HepG2 (cell line): ENCODE results near the gene SPATC1L. TPM values are rescaled to one million over a fixed set of nuclear protein-coding genes. Genes with fewer than 3 reads are reported as not detected.

ENCODE experiments used
- ATAC-seq: fragments of 200-7000 bp; cut with Tn5 transposase; 3 replicates; pipeline ENCODE4 v1.9.1; 2020; ENCODE audit warnings: mild to moderate bottlenecking, moderate library complexity
- BruUV-seq: library from RNA; stranded (reverse); fragments of 400-500 nt; replicated peaks from 2 replicates; lab custom pipeline; 2021; lab: Mats Ljungman, UMichigan
- CTCF ChIA-PET: fragments of 300-600 bp; formaldehyde crosslinking; extraction: SDS; loops from one replicate; lab custom pipeline; 2021; ENCODE audit warnings: low total read pairs, inconsistent platforms, low intra/inter-chr PET ratio; lab: Yijun Ruan, JAX
- POLR2A ChIA-PET: fragments of 350-600 bp; sonication (Branson Sonifier 250); formaldehyde crosslinking; loops from one replicate; lab custom pipeline; 2020; ENCODE audit warnings: antibody characterized with exemption, inconsistent platforms; lab: Yijun Ruan, JAX
- DNase-seq: peaks from one replicate; pipeline ENCODE4 v3.0.0-alpha.2; 2015; ENCODE audit warnings: low spot score
- FAIRE-seq: peaks from 3 replicates; lab custom pipeline; 2011; peaks lifted over from hg19 to GRCh38; lab: Jason Lieb, UNC
- H2AFZ ChIP-seq: one replicate; pipeline ENCODE4 v1.6.1; 2011; ENCODE audit warnings: low read length, inconsistent platforms
- H3K27ac ChIP-seq: fragments of 300-600 bp; 3 replicates; pipeline ENCODE4 v1.8.0; 2011; ENCODE audit warnings: mixed run types, mild to moderate bottlenecking, mixed read lengths, low read length, inconsistent platforms; ENCODE audit not compliant: insufficient read depth; ENCODE audit errors: extremely low read length
- H3K27me3 ChIP-seq, 2 experiments: fragments of 200-600 bp in 1 of 2; 2 replicates in 1 of 2; 3 replicates in 1 of 2; pipeline versions ENCODE4 v1.6.0 to v1.8.0; 2011; ENCODE audit warnings: low read length in 2 of 2, mild to moderate bottlenecking in 2 of 2, moderate library complexity in 2 of 2, inconsistent platforms in 1 of 2; ENCODE audit not compliant: insufficient read depth in 2 of 2, control insufficient read depth in 1 of 2
- H3K36me3 ChIP-seq, 2 experiments: fragments of 200-600 bp in 1 of 2; replicated peaks in 1 of 2; 2 replicates in 1 of 2; 3 replicates in 1 of 2; pipeline versions ENCODE4 v1.5.1 to v1.8.0; 2011; ENCODE audit warnings: low read length in 2 of 2, inconsistent platforms in 1 of 2; ENCODE audit not compliant: insufficient read depth in 2 of 2, control insufficient read depth in 1 of 2
- H3K4me1 ChIP-seq: 2 replicates; pipeline ENCODE4 v1.5.1; 2012; ENCODE audit warnings: low read length, inconsistent platforms; ENCODE audit not compliant: insufficient read depth
- H3K4me2 ChIP-seq: 2 replicates; pipeline ENCODE4 v1.6.0; 2011; ENCODE audit warnings: low read depth, low read length, inconsistent platforms
- H3K4me3 ChIP-seq, 3 experiments: fragments of 200-600 bp in 1 of 3; sonication (generic), shearing (Covaris generic) in 1 of 3; replicated peaks in 1 of 3; 2 replicates each; pipeline ENCODE4 v1.5.1; 2011 to 2016; ENCODE audit warnings: low read length in 3 of 3, inconsistent platforms in 2 of 3, low read depth in 2 of 3, mild to moderate bottlenecking in 2 of 3, control low read depth in 1 of 3, mixed read lengths in 1 of 3; ENCODE audit not compliant: insufficient read depth in 1 of 3
- H3K79me2 ChIP-seq: one replicate; pipeline ENCODE4 v1.6.1; 2011; ENCODE audit warnings: low read length, inconsistent platforms; ENCODE audit not compliant: insufficient read depth
- H3K9ac ChIP-seq: 2 replicates; pipeline ENCODE4 v1.6.0; 2011; ENCODE audit warnings: mild to moderate bottlenecking, low read depth, low read length, inconsistent platforms; ENCODE audit not compliant: insufficient read depth
- H3K9me3 ChIP-seq: 2 replicates; pipeline ENCODE4 v1.5.1; 2012; ENCODE audit warnings: mild to moderate bottlenecking, low read length
- H4K20me1 ChIP-seq: 2 replicates; pipeline ENCODE4 v1.6.0; 2011; ENCODE audit warnings: inconsistent platforms, mild to moderate bottlenecking, low read length, moderate library complexity; ENCODE audit not compliant: insufficient read depth
- ISX ChIP-seq: sonication (generic); formaldehyde crosslinking; conservative IDR thresholded peaks from 2 replicates; pipeline ENCODE4 v1.5.0; 2020; ENCODE audit warnings: missing genetic modification reagents
- MXD3 ChIP-seq: IDR thresholded peaks from 2 replicates; pipeline ENCODE4 v1.6.1; 2016; ENCODE audit warnings: mild to moderate bottlenecking, missing biosample characterization, missing genetic modification reagents
- NFE2L2 ChIP-seq: fragments of 150-350 bp; IDR thresholded peaks from 2 replicates; pipeline ENCODE4 v1.6.1; 2014; ENCODE audit warnings: low read length
- NONO ChIP-seq, 2 experiments: fragments of 450-650 bp in 1 of 2; sonication (generic) in 1 of 2; formaldehyde crosslinking in 1 of 2; IDR thresholded peaks in 1 of 2; conservative IDR thresholded peaks in 1 of 2; 2 replicates each; pipeline versions ENCODE4 v1.6.1 to v1.8.0; 2017 to 2022; ENCODE audit warnings: mild to moderate bottlenecking in 1 of 2, missing genetic modification reagents in 1 of 2, moderate library complexity in 1 of 2
- SATB2 ChIP-seq: sonication (generic); formaldehyde crosslinking; IDR thresholded peaks from 2 replicates; pipeline ENCODE4 v1.5.0; 2020; ENCODE audit warnings: missing genetic modification reagents
- SP1 ChIP-seq, 2 experiments: fragments of 450-650 bp in 1 of 2; sonication (generic) in 1 of 2; formaldehyde crosslinking in 1 of 2; IDR thresholded peaks; 2 replicates each; pipeline versions ENCODE4 v1.4.0 to v1.6.1; 2016 to 2020; ENCODE audit warnings: missing genetic modification reagents in 1 of 2
- TBP ChIP-seq: sonication (generic); formaldehyde crosslinking; IDR thresholded peaks from 2 replicates; pipeline ENCODE4 v1.5.0; 2020; ENCODE audit warnings: missing genetic modification reagents
- TOE1 ChIP-seq: sonication (generic); formaldehyde crosslinking; IDR thresholded peaks from 2 replicates; pipeline ENCODE4 v1.4.0; 2020; ENCODE audit warnings: mild to moderate bottlenecking, missing genetic modification reagents
- ZNF407 ChIP-seq: sonication (generic); formaldehyde crosslinking; IDR thresholded peaks from one replicate; pipeline ENCODE4 v1.5.1; 2020; ENCODE audit warnings: mild to moderate bottlenecking, missing genetic modification reagents; ENCODE audit errors: not compliant biosample characterization
- ZNF44 ChIP-seq: sonication (generic); formaldehyde crosslinking; IDR thresholded peaks from 2 replicates; pipeline ENCODE4 v1.5.1; 2020; ENCODE audit warnings: mild to moderate bottlenecking, missing genetic modification reagents
- ZNF746 ChIP-seq: sonication (generic); formaldehyde crosslinking; IDR thresholded peaks from 2 replicates; pipeline ENCODE4 v1.8.0; 2022; ENCODE audit warnings: mild to moderate bottlenecking, missing genetic modification reagents
- WGBS: methylation state at CpG from one replicate; pipeline ENCODE4 v1.1.6; 2017; ENCODE audit warnings: low lambda C conversion rate; 5-methylcytosine and 5-hydroxymethylcytosine counted together
- in situ Hi-C: cut with HindIII; loops from 2 replicates; pipeline ENCODE4 v1.10.0; 2017; ENCODE audit warnings: low pct_unique_long_range_greater_than_20kb; ENCODE audit not compliant: extremely low pct_ligation_motif_present
- intact Hi-C: fragments of 100-400 bp; cut with micrococcal nuclease; formaldehyde crosslinking; loops from one replicate; pipeline ENCODE4 v1.10.0; 2022; ENCODE audit not compliant: unreplicated experiment
- polyA plus RNA-seq, 8 experiments: library from polyadenylated mRNA; depleted of rRNA in 3 of 8; stranded (reverse) in 7 of 8; unstranded in 1 of 8; fragments of >200 nt; fragmentation: Illumina TruSeq in 4 of 8; extraction: Trizol in 4 of 8; gene quantifications; 2 replicates each; pipeline versions ENCODE4 v1.2.1 to v1.2.3, GENCODE V29; 2011 to 2016; ENCODE audit warnings: low read depth in 4 of 8, missing spikeins in 1 of 8, mixed read lengths in 1 of 8; ENCODE audit not compliant: insufficient read depth in 1 of 8
- total RNA-seq, 5 experiments: library from RNA; depleted of rRNA; stranded (reverse); fragments of >200 nt; fragmentation: Illumina TruSeq; extraction: Trizol; gene quantifications; 2 replicates each; pipeline ENCODE4 v1.2.3, GENCODE V29; 2016; ENCODE audit warnings: low read depth in 1 of 5

The SPATC1L gene
- total and polyA plus RNA-seq, 2 of the 13 experiments (the other 11 are each of a cell fraction or from before 2014, with no cell fraction given), result 1.4 to 3.3 TPM

GRCh38 chr21:46149205-46149901 is 34.9 kb downstream of the SPATC1L start (continued):
- no peak for TF ChIP-seq ZNF746

GRCh38 chr21:46148106-46148505 is 36.2 kb downstream of the SPATC1L start:
- POLR2A ChIA-PET, result no interaction called here
- in situ Hi-C loops, result no loop called here
- no peaks in the 10 kb centered on the region for H3K27me3 ChIP-seq
- no peak overlapping the region for H3K27ac ChIP-seq
- BruUV-seq, result no TSS peak
- H3K9me3 ChIP-seq, result no peaks in the 10 kb centered on the region
- peaks cover 4% of the 10 kb centered on the region for H3K79me2 ChIP-seq
- no peak overlapping the region for H3K4me2 ChIP-seq
- peaks cover 8% of the 10 kb centered on the region; the same call in 1 of the 2 replicates for H4K20me1 ChIP-seq
- H3K4me1 ChIP-seq, result peaks cover 61% of the 10 kb centered on the region
- H3K36me3 ChIP-seq, result peaks cover 4 to 27% of the 10 kb centered on the region in 2 experiments; a peak in 4 of 5 replicates
- DNase-seq (no peak), FAIRE-seq (no peak), ATAC-seq (no peak)
- intact Hi-C loops, result loop anchor here (5.0 kb wide), 2 partner anchors 174 to 176 kb away; partner anchors contain the start of genes C21orf58 and PCNT
- TF ChIP-seq TBP (CRISPR knock-in tag), result no peak
- no peak for TF ChIP-seq TOE1 (CRISPR knock-in tag)
- no peak for TF ChIP-seq ZNF44 (CRISPR knock-in tag)
- no peak for TF ChIP-seq NFE2L2
- TF ChIP-seq ZNF407, result no peak
- no peak for TF ChIP-seq SP1 (IDR thresholded peaks at IDR 0.05)
- no peak for TF ChIP-seq SP1 (CRISPR knock-in tag; IDR thresholded peaks at IDR 0.05)
- TF ChIP-seq SATB2 (CRISPR knock-in tag), result no peak
- no peak for TF ChIP-seq MXD3
- no peak for TF ChIP-seq NONO (IDR thresholded peaks at IDR 0.05)
- TF ChIP-seq NONO (CRISPR knock-in tag; conservative IDR thresholded peaks at IDR 0.05), result no peak
- TF ChIP-seq ISX, result no peak
- no peak overlapping the region for H3K9ac ChIP-seq
- CTCF ChIA-PET, result interaction anchor here (0.7 kb wide), 1 partner anchor 138 kb away, joined by 3 read pairs; the partner anchor contains the start of genes MCM3AP and YBEY
- no peak overlapping the region for H2AFZ ChIP-seq
- 97% methylated on average over 11 of the region's 11 CpGs for WGBS
- no peak overlapping the region for H3K4me3 ChIP-seq
